GM10266 (cell line): Measurements from ENCODE around the gene TSTD1.

Experiments used
- DNase-seq: peaks from one replicate; pipeline ENCODE4 v3.0.0; 2012; ENCODE audit errors: extremely low spot score
- TF ChIP-seq, protein P1 (sequence below): IDR thresholded peaks from 2 replicates; pipeline ENCODE4 v1.5.1; 2012; ENCODE audit warnings: mild to moderate bottlenecking, low read depth; ENCODE audit not compliant: control insufficient read depth, insufficient read depth; ENCODE audit errors: missing control alignments

The TSTD1 gene

DNA sequence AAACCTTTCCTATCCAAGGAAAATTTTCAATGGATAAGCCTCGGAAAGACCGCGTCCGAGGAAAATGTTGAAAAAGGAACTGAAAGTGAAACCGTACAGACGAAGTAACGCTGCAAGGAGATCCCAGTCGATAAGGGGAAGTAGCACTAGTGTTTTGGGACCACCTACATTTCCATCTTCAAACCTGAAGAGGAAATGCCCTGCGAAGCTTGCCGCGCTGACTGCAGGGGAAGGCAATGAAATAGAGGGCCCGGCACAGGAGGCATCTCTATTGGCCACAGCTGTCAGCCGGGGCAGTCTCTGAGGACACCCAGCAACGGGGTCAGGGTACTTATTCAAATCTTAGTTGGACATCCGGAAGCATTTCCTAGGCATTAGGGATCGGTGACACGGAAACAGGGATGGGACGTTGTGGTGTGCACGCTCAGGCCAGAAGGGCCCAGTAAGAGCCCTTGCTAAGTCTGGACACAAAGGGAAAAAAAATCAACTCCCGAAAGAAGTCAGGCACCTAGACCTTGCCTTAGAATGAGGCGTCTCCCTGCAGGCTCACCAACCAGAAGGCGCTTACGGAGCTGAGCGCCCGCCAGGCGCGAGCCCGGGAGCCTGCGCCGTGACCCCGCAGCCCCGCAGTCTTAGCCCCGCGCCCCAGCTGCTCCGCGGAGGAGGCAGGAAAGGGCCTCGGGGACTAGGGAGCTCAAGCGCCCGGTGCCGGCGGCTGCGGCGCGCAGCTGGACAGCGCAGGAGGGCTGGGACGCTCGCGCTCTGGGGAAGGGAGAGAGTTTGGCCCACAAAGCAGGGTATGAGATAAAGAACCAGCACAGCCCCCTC lies 6.4 kb upstream of the TSTD1 start:
- peak; percentile 79 for DNase-seq
- TF ChIP-seq, protein P1, sequence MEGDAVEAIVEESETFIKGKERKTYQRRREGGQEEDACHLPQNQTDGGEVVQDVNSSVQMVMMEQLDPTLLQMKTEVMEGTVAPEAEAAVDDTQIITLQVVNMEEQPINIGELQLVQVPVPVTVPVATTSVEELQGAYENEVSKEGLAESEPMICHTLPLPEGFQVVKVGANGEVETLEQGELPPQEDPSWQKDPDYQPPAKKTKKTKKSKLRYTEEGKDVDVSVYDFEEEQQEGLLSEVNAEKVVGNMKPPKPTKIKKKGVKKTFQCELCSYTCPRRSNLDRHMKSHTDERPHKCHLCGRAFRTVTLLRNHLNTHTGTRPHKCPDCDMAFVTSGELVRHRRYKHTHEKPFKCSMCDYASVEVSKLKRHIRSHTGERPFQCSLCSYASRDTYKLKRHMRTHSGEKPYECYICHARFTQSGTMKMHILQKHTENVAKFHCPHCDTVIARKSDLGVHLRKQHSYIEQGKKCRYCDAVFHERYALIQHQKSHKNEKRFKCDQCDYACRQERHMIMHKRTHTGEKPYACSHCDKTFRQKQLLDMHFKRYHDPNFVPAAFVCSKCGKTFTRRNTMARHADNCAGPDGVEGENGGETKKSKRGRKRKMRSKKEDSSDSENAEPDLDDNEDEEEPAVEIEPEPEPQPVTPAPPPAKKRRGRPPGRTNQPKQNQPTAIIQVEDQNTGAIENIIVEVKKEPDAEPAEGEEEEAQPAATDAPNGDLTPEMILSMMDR: no peak

DNA sequence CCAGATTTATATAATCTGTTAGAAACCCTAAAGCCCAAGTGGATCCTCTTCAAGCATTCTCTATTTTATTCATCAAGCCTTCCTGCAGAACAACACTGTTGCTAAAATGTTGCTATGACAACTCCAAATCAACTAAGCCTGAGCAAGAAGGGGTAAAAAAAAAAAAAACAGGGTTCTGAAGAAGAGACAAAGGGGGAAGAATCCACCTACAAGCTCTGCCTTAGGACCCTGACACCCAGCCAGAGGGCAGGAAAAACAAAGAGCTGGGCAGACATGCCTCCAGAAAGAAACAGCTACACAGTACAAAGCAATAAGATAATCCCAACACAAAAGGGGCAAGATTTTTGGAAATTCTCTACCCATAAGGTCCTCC lies 5.8 kb upstream of the TSTD1 start:
- DNase-seq: no peak
- TF ChIP-seq, protein P1: no peak

DNA sequence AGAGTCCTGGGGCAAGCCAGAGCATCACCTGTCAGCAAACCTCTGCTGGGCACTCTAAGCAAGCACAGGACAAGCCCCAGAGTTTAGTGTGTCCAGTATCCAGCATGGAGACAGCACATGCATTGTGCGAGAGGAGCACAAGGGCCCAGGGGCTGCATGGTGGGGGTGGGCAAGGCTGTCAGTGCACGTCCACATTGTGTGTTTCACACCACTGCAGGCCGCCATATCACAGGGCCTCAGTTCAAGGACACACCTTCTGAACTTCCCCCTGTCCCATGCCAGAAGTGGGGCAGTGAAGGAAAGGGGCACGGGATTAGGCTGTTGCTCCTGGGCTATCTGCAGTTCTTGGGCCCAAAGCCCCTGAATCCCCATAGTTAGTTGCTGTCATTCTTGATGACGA lies 782 bp upstream of the TSTD1 start:
- TF ChIP-seq, protein P1: no peak
- no peak for DNase-seq

DNA sequence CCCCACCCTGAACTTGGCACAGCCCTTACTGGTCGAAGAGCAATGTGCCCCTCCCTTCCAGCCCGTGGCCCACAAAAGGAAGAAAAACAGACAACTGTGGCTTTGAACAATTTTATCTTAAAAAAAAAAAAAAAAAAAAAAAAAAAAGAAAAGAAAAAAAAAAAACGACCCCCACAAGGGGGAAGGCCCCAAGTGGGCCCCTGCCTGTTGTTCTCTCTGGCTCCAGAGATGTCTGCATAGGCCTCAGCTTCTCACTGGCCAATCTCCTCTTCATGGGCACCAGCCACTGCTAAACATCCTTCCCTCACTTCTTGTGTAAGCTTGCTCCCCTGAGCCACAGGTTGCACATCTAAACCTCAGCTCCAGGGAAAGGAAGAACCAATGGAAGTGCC lies 386 bp upstream of the TSTD1 start:
- no peak for DNase-seq
- TF ChIP-seq, protein P1: no peak

DNA sequence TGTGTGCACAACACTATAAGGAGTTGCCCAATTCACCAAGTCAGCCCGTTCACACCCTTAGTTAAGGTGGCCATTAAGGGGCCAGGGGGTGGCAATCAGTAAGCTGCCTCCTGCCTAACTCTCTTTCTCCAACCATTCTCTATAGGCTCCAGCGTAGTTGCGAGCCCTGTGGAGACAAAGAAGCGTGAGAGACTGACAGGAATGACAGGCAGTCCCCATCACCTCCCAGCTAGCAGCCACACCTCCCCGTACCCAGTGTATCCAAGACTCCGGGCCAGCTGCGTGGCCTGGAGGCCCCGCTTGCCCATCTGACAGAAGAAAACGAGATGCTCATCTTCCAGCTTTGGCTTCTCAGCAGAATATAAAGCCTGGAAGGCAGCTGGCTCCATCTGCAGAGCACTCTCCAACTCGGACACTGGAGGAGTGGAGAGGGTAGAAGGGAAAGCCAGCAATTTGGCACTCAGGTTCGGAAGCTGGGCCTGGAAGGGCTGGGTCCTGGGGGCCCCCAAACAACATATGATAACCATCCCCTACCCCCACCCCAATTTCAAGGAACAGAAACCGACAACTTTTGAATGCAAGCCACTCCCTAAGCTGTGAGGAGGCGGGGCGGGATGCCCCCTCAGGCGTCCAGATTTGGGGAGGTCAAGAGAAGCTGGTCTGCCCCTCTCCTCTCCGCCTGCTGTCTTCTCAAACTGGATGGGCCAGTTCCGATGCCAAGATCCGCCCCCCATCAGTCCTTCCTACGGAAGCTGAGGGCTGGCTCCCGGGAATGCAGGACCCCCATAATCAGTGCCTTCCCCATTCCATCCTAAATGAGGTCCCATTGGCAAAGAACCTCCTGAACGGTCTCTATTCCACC lies 872 bp downstream of the TSTD1 start:
- TF ChIP-seq, protein P1: no peak
- DNase-seq: no peak

DNA sequence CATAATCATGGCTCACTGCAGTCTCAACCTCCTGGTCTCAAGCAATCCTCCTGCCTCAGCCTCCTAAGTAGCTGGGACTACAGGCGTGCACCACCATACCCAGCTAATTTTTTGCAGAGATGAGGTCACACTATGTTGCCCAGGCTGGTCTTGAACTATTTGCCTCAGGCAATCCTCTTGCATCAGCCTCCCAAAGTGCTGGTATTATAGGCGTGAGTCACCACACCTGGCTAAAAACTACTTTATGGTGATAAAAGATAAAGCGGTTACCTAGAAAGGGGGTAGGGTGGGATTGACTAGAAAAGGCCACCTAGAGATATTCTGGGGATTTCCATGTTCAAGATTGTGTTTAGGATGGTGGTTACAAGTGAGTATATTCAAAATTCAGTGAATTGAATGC lies 5.0 kb downstream of the TSTD1 start:
- TF ChIP-seq, protein P1: no peak
- DNase-seq: no peak

DNA sequence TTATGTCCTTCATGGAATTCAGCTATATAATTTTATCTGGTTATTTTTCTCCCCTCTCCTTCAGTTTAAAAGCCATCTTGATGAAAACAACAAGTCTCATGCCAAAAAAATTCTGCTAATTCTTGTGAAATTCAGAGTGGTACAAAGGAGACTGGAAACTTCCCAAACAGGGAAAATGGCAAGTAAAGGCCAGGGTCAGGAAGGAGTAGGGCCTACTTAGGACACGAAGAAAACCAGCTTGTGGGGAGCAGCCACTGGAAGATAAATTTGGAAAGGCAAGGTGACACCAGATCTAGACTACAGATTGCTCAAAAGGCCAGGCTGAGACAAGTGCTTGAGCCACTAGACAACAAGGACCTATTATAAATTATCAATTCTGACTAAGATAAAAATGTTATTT lies 6.4 kb downstream of the TSTD1 start:
- TF ChIP-seq, protein P1: no peak
- no peak for DNase-seq
